ENCODE measurements around the gene LHPP. TPM values are rescaled to one million over a fixed set of nuclear protein-coding genes. Genes with fewer than 3 reads are reported as not detected.

The LHPP gene
- polyA plus RNA-seq, 2 of the 4 experiments (the other 2 are of a cell fraction): 14.4 to 18.6 TPM

DNA sequence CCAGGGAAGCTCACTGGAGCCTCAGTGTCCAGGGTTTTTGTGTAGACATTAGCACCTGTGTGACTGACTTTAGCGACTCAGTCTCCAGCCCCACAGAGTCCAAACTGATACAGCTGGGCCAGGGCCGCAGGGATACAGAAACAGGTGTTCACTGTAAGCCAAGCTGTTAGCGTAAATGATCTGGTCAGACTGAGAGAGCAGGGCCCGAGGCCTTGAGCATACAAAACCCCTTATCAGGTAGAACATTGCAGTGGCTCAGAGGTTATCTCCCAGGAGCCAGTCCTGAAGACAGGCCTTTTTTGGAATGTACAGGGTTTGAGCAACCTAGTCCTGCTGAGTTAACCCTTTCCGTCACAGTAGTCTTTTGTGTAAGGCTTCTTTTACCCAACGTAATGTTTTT is 25.0 kb downstream of the LHPP start:
- ChIA-PET CTCF (interaction anchor here (0.6 to 0.7 kb wide), 2 partner anchors 46 to 259 kb away, joined by 3 read pairs; no protein-coding TSS in a partner anchor), POLR2A (no interaction called here)
- TF ChIP-seq CEBPB (IDR thresholded peaks at IDR 0.05) (no peak), BHLHE40 (IDR thresholded peaks at IDR 0.05; ENCODE audit: low read depth, low read length) (no peak), FOXS1 (CRISPR knock-in tag; IDR thresholded peaks at IDR 0.05) (no peak), ELK1 (IDR thresholded peaks at IDR 0.05; ENCODE audit: low read depth, low read length) (no peak), RCOR1 (IDR thresholded peaks at IDR 0.05; ENCODE audit: low read depth, low read length) (no peak), EHMT2 (IDR thresholded peaks at IDR 0.05; ENCODE audit: low read depth) (no peak), MYC (IDR thresholded peaks at IDR 0.05; ENCODE audit: borderline replicate concordance, low read length) (no peak), JUNB (IDR thresholded peaks at IDR 0.05) (no peak), GATA3 (IDR thresholded peaks at IDR 0.05; ENCODE audit: borderline replicate concordance) (no peak), HOXB13 (CRISPR knock-in tag; IDR thresholded peaks at IDR 0.05; ENCODE audit: low read depth) (no peak), KDM1A (IDR thresholded peaks at IDR 0.05; ENCODE audit: low read depth) (no peak), MAZ (IDR thresholded peaks at IDR 0.05; ENCODE audit: borderline replicate concordance, low read depth, low read length) (no peak), ZC3H11A (IDR thresholded peaks at IDR 0.05) (no peak), CBX2 (IDR thresholded peaks at IDR 0.05; ENCODE audit: borderline replicate concordance, low read depth) (no peak), NFE2L2 (conservative IDR thresholded peaks at IDR 0.05; ENCODE audit: low read length) (no peak), NR3C1 (IDR thresholded peaks at IDR 0.05) (no peak), JUN (IDR thresholded peaks at IDR 0.05) (no peak)
- TF ChIP-seq, protein P1, sequence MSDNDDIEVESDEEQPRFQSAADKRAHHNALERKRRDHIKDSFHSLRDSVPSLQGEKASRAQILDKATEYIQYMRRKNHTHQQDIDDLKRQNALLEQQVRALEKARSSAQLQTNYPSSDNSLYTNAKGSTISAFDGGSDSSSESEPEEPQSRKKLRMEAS (IDR thresholded peaks at IDR 0.05): no peak
- Histone ChIP-seq H3K4me1 (no peaks in the 10 kb centered on the region), H3K9me3 (no peaks in the 10 kb centered on the region), H3K4me2 (no peak overlapping the region), H3K4me3 (no peak overlapping the region), H3K27ac (no peak overlapping the region)
- DNase-seq (ENCODE audit: low read depth in 1 of 2, low spot score in 1 of 2) (no peak), ATAC-seq (no peak), FAIRE-seq (no peak)
- 86% methylated on average over 6 of the region's 6 CpGs for WGBS (ENCODE audit: missing lambda C conversion rate)

- no peak for TF ChIP-seq ZSCAN20 (CRISPR knock-in tag; IDR thresholded peaks at IDR 0.05)
- no peak for TF ChIP-seq BCL3 (IDR thresholded peaks at IDR 0.05)
- TF ChIP-seq TP53 (CRISPR knock-in tag; IDR thresholded peaks at IDR 0.05): no peak
- no peak for TF ChIP-seq RFX5 (IDR thresholded peaks at IDR 0.05)
- no peak for TF ChIP-seq KDM1A (IDR thresholded peaks at IDR 0.05; ENCODE audit: low read depth)
- no peak for TF ChIP-seq EHF (CRISPR knock-in tag; IDR thresholded peaks at IDR 0.05)
- no peak for TF ChIP-seq RCOR1 (IDR thresholded peaks at IDR 0.05; ENCODE audit: low read depth, low read length)
- no peak for TF ChIP-seq FOXS1 (CRISPR knock-in tag; IDR thresholded peaks at IDR 0.05)
- TF ChIP-seq HOXB13 (CRISPR knock-in tag; IDR thresholded peaks at IDR 0.05; ENCODE audit: low read depth): no peak
- no peak for TF ChIP-seq FOSB (CRISPR knock-in tag; IDR thresholded peaks at IDR 0.05)
- no peak for TF ChIP-seq CTCF (IDR thresholded peaks at IDR 0.05)
- no peak for TF ChIP-seq PHF8 (IDR thresholded peaks at IDR 0.05; ENCODE audit: borderline replicate concordance, low read depth)
- no peak for TF ChIP-seq TFCP2L1 (CRISPR knock-in tag; IDR thresholded peaks at IDR 0.05)
- TF ChIP-seq POLR2A (IDR thresholded peaks at IDR 0.05; ENCODE audit: low read length): no peak
- no peak for TF ChIP-seq REST (IDR thresholded peaks at IDR 0.05)
- TF ChIP-seq NR3C1 (IDR thresholded peaks at IDR 0.05): no peak
- H3K4me1 ChIP-seq: no peaks in the 10 kb centered on the region
- ATAC-seq (no peak), FAIRE-seq (no peak), DNase-seq (ENCODE audit: low read depth in 1 of 2, low spot score in 1 of 2) (no peak)
- POLR2A ChIA-PET: no interaction called here
- CTCF ChIA-PET: interaction anchor here (1.5 kb wide), 1 partner anchor 15 kb away, joined by 4 read pairs; no protein-coding TSS in a partner anchor
- no peaks in the 10 kb centered on the region for H3K9me3 ChIP-seq
- no peak overlapping the region for H3K4me2 ChIP-seq
- 91% methylated on average over 9 of the region's 9 CpGs for WGBS (ENCODE audit: missing lambda C conversion rate)
- H3K27ac ChIP-seq: no peak overlapping the region
- H3K4me3 ChIP-seq: no peak overlapping the region
Observed at GRCh38 chr10:124491105-124491504, 29.5 kb downstream of the LHPP start.
